Mucosa of descending colon (tissue), 3 donors: ENCODE data around the gene BCL11A. TPM values are rescaled to one million over a fixed set of nuclear protein-coding genes. Genes with fewer than 3 reads are reported as not detected.

Experiments used
- ATAC-seq: fragments of 200-7000 bp; cut with Tn5 transposase; one replicate; pipeline ENCODE4 v1.9.1; 2020; ENCODE audit warnings: mild to moderate bottlenecking, moderate library complexity
- DNase-seq, 3 donors: peaks; one replicate each; pipeline ENCODE4 v3.0.0-alpha.2; 2020
- H3K36me3 ChIP-seq: fragments of 200-600 bp; one replicate; pipeline ENCODE4 v1.8.0; 2021; ENCODE audit warnings: low read depth, mild to moderate bottlenecking
- H3K4me1 ChIP-seq: fragments of 200-600 bp; one replicate; pipeline ENCODE4 v1.8.0; 2021; ENCODE audit warnings: low read depth, mild to moderate bottlenecking
- H3K4me3 ChIP-seq: fragments of 200-600 bp; one replicate; pipeline ENCODE4 v1.8.0; 2021; ENCODE audit warnings: mild to moderate bottlenecking
- H3K9me3 ChIP-seq: fragments of 200-600 bp; one replicate; pipeline ENCODE4 v1.8.0; 2021; ENCODE audit warnings: mild to moderate bottlenecking
- CTCF ChIP-seq: fragments of 200-600 bp; IDR thresholded peaks from one replicate; pipeline ENCODE4 v1.8.0; 2022; ENCODE audit warnings: antibody characterized with exemption, mild to moderate bottlenecking
- intact Hi-C, 2 donors: fragments of 100-400 bp; cut with DNase I in 1 of 2; cut with micrococcal nuclease in 1 of 2; formaldehyde crosslinking; loops; one replicate each; pipeline versions ENCODE4 v1.11.0 to v1.11.1; 2022; cut with DNase I, micrococcal nuclease
- long read RNA-seq, 2 donors: library from polyadenylated mRNA; unstranded; transcript quantifications; one replicate each; pipeline ENCODE4 v2.0.0, GENCODE V29; 2019 to 2021
- total RNA-seq, 3 donors: library from RNA; stranded (reverse); fragmentation: NEBNext Ultra II Directional in 2 of 3; extraction: Animal tissue kit (Norgen Biotek cat#: 25700) in 2 of 3; gene quantifications; one replicate each; pipeline versions ENCODE4 v1.2.1 to v1.2.4, GENCODE V29; 2021 to 2023
- donor health status: DM: no; HTN: no; CAD: no; lungs with moderate emphysema.
- donor health status: DM: no; HTN: no; CAD: no.
- donor health status: DM: no; HTN: yes; CAD: no.

BCL11A gene
- 10 to 100 TPM; 22.8 to 59.6 (median 40.7) TPM for total RNA-seq
- long read RNA-seq, donor 1, full-length matches to known transcripts: 6 of 11 reads
- long read RNA-seq, donor 1, partial matches to known transcripts: 3 of 11 reads
- long read RNA-seq, donor 1, other reads (novel, unspliced or antisense): 2 of 11 reads
- long read RNA-seq, donor 2, partial matches to known transcripts: 0 of 6 reads
- long read RNA-seq, donor 2, other reads (novel, unspliced or antisense): 3 of 6 reads

GRCh38 chr2:60553495-60554073 is at the start of gene BCL11A:
BCL11A (minus strand) TSS chr2:60553654; CDS start chr2:60553270, 384 bp downstream.
- ATAC-seq: peak; percentile 58
- intact Hi-C loops: loop anchor here (5.0 to 10.0 kb wide), 4 partner anchors 339 to 1529 kb away; no protein-coding TSS in a partner anchor
- peaks cover 23% of the 10 kb centered on the region for H3K4me1 ChIP-seq
- H3K36me3 ChIP-seq: no peaks in the 10 kb centered on the region
- peak within 1 kb of the TSS; percentile 37 for H3K4me3 ChIP-seq
- no peak for TF ChIP-seq CTCF
- no peaks in the 10 kb centered on the region for H3K9me3 ChIP-seq
- peak; percentile 75 to 80 (median 76) for DNase-seq

GRCh38 chr2:60602828-60603532 is 49.5 kb upstream of the BCL11A start:
- intact Hi-C loops: no loop called here
- no peak for ATAC-seq
- Histone ChIP-seq H3K9me3 (no peaks in the 10 kb centered on the region), H3K36me3 (no peaks in the 10 kb centered on the region), H3K4me1 (no peaks in the 10 kb centered on the region), H3K4me3 (no peak overlapping the region)
- TF ChIP-seq CTCF: no peak
- DNase-seq: no peak

DNA sequence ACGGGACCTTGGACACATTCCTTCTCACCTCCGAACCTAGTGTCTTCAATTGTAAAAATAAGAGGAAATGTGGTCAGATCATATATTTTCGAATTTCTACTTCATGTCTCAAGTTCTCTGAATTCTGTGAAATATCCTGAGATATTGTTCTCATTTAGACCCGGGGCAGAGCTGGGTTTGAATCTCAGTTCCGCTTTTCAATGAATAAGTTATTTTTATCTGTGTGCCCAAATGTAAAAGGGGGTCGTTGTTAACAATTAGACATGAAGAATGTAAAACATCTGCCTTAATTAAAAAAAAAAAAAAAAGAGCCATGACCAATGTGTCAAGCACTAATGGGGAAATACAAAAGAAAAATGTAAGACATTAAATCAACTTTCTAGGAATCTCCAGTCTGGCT is 48.9 kb upstream of the BCL11A start:
- H3K4me1 ChIP-seq: no peaks in the 10 kb centered on the region
- no peak overlapping the region for H3K4me3 ChIP-seq
- ATAC-seq: no peak
- no peaks in the 10 kb centered on the region for H3K9me3 ChIP-seq
- H3K36me3 ChIP-seq: no peaks in the 10 kb centered on the region
- no peak for DNase-seq
- no peak for TF ChIP-seq CTCF
- intact Hi-C loops: no loop called here

GRCh38 chr2:60598271-60598670 is 44.8 kb upstream of the BCL11A start:
- ATAC-seq (no peak), DNase-seq (no peak)
- Histone ChIP-seq H3K36me3 (no peaks in the 10 kb centered on the region), H3K4me3 (no peak overlapping the region), H3K4me1 (no peaks in the 10 kb centered on the region), H3K9me3 (no peaks in the 10 kb centered on the region)
- no peak for TF ChIP-seq CTCF
- intact Hi-C loops: no loop called here

DNA sequence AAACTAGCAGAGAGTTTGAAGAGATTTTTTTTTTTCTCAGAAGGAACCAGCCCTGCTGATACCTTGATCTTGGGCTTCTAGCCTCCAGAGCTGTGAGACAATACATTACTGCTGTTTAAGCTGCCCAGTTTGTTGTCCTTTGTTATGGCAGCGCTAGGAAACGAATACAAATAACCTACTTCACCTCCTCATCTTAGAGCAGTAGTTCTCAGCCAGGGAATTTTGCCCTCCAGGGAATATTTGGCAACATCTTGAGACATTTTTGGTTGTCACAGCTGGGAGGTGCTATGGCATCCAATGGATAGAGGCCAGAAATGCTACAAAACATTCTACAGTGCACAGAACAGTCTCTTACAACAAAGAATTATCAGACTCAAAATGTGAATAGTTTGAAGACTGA is 43.9 kb upstream of the BCL11A start:
- intact Hi-C loops: no loop called here
- ATAC-seq: no peak

More for the DNA sequence above, 43.9 kb upstream of the BCL11A start:
- TF ChIP-seq CTCF: no peak
- no peaks in the 10 kb centered on the region for H3K36me3 ChIP-seq
- no peak for DNase-seq
- no peaks in the 10 kb centered on the region for H3K4me1 ChIP-seq
- peaks cover 3% of the 10 kb centered on the region for H3K9me3 ChIP-seq
- no peak overlapping the region for H3K4me3 ChIP-seq
